PC-3 (cell line): ENCODE results near the gene MLLT10. TPM values are rescaled to one million over a fixed set of nuclear protein-coding genes. Genes with fewer than 3 reads are reported as not detected.

Experiments
- ATAC-seq: fragments of 200-7000 bp; cut with Tn5 transposase; 2 replicates; pipeline ENCODE4 v1.9.1; 2020; ENCODE audit warnings: mild to moderate bottlenecking, moderate library complexity
- BruUV-seq: library from RNA; stranded (reverse); fragments of 400-500 nt; replicated peaks from 2 replicates; lab custom pipeline; 2021; lab: Mats Ljungman, UMichigan
- CTCF ChIA-PET: fragments of 300-600 bp; sonication (Branson Sonifier 250); formaldehyde crosslinking; loops from one replicate; lab custom pipeline; 2022; ENCODE audit warnings: antibody characterized with exemption; lab: Charles Lee
- POLR2A ChIA-PET: fragments of 300-600 bp; sonication (Branson Sonifier 250); formaldehyde crosslinking; loops from one replicate; lab custom pipeline; 2022; ENCODE audit warnings: antibody characterized with exemption; ENCODE audit not compliant: unreplicated experiment; lab: Charles Lee
- DNase-seq: peaks from one replicate; pipeline ENCODE4 v3.0.0-alpha.2; 2015
- H2AFZ ChIP-seq: fragments of 300-600 bp; sonication (generic); 2 replicates; pipeline ENCODE4 v1.6.0; 2016; ENCODE audit warnings: antibody characterized with exemption, low read length
- H3F3A ChIP-seq: fragments of 300-600 bp; sonication (generic); one replicate; pipeline ENCODE4 v1.6.0; 2017; ENCODE audit warnings: antibody characterized with exemption, low read length, control low read depth, mild to moderate bottlenecking; ENCODE audit not compliant: unreplicated experiment
- H3K27ac ChIP-seq: fragments of 300-600 bp; sonication (generic); 2 replicates; pipeline ENCODE4 v1.5.1; 2016; ENCODE audit warnings: mild to moderate bottlenecking, low read length
- H3K27me3 ChIP-seq: fragments of 300-600 bp; sonication (generic); 2 replicates; pipeline ENCODE4 v1.6.1; 2016; ENCODE audit warnings: low read length, mixed read lengths
- H3K36me3 ChIP-seq: fragments of 300-600 bp; sonication (generic); 2 replicates; pipeline ENCODE4 v1.6.1; 2016; ENCODE audit warnings: low read depth, mixed run types, low read length, mixed read lengths
- H3K4me1 ChIP-seq: fragments of 300-600 bp; sonication (generic); 2 replicates; pipeline ENCODE4 v1.5.1; 2016; ENCODE audit warnings: low read length; ENCODE audit not compliant: insufficient read depth
- H3K4me2 ChIP-seq: fragments of 300-600 bp; sonication (generic); 2 replicates; pipeline ENCODE4 v1.6.0; 2016; ENCODE audit warnings: low read length
- H3K4me3 ChIP-seq: fragments of 300-600 bp; sonication (generic); 2 replicates; pipeline ENCODE4 v1.5.1; 2016; ENCODE audit warnings: mild to moderate bottlenecking, low read length, mixed read lengths
- H3K79me2 ChIP-seq: fragments of 300-600 bp; sonication (generic); 2 replicates; pipeline ENCODE4 v1.6.1; 2017; ENCODE audit warnings: low read length, mixed read lengths
- H3K9ac ChIP-seq: fragments of 300-600 bp; sonication (generic); 2 replicates; pipeline ENCODE4 v1.6.0; 2016; ENCODE audit warnings: mild to moderate bottlenecking, low read length
- H3K9me2 ChIP-seq: fragments of 300-600 bp; sonication (generic); replicated peaks from 2 replicates; pipeline ENCODE4 v1.6.1; 2016; ENCODE audit warnings: mixed run types, low read length, mixed read lengths
- H3K9me3 ChIP-seq: fragments of 300-600 bp; sonication (generic); 2 replicates; pipeline ENCODE4 v1.6.1; 2016; ENCODE audit warnings: low read length, mixed read lengths
- H4K20me1 ChIP-seq: fragments of 300-600 bp; sonication (generic); 2 replicates; pipeline ENCODE4 v1.6.1; 2016; ENCODE audit warnings: low read length, mixed read lengths
- CTCF ChIP-seq: fragments of 300-600 bp; sonication (generic); conservative IDR thresholded peaks from 2 replicates; pipeline ENCODE4 v1.5.1; 2017; ENCODE audit warnings: antibody characterized with exemption, low read depth, mild to moderate bottlenecking, low read length
- EZH2 ChIP-seq: fragments of 300-600 bp; sonication (generic); IDR thresholded peaks from one replicate; pipeline ENCODE4 v1.6.1; 2017; ENCODE audit warnings: antibody characterized with exemption, mild to moderate bottlenecking, low read length; ENCODE audit not compliant: unreplicated experiment
- EZH2phosphoT487 ChIP-seq: fragments of 300-600 bp; sonication (generic); IDR thresholded peaks from 2 replicates; pipeline ENCODE4 v1.6.1; 2018; ENCODE audit warnings: mild to moderate bottlenecking, antibody characterized with exemption, low read length, borderline replicate concordance
- intact Hi-C: fragments of 100-400 bp; cut with micrococcal nuclease; formaldehyde crosslinking; loops from 2 replicates; pipeline ENCODE4 v1.9.0; 2023
- total RNA-seq: library from RNA; depleted of rRNA; stranded (reverse); fragments of >200 nt; gene quantifications from 2 replicates; pipeline ENCODE4 v1.2.3, GENCODE V29; 2014

Gene MLLT10
- total RNA-seq, 1 experiment from 2014 or later = 32.5 TPM

GRCh38 chr10:21655687-21656086, 121.7 kb downstream of the MLLT10 start:
- Histone ChIP-seq H3K9me2 (no peaks in the 10 kb centered on the region), H3K27ac (no peak overlapping the region), H3K9me3 (no peaks in the 10 kb centered on the region), H3K27me3 (no peaks in the 10 kb centered on the region), H3F3A (no peaks in the 10 kb centered on the region), H3K9ac (no peak overlapping the region), H3K4me1 (no peaks in the 10 kb centered on the region), H3K4me3 (no peak overlapping the region), H3K36me3 (peaks cover 7% of the 10 kb centered on the region; the same call in 1 of the 2 replicates), H2AFZ (no peak overlapping the region), H3K4me2 (no peak overlapping the region), H3K79me2 (no peaks in the 10 kb centered on the region), H4K20me1 (no peaks in the 10 kb centered on the region)
- ChIA-PET POLR2A (no interaction called here), CTCF (no interaction called here)
- DNase-seq = no peak
- intact Hi-C loops = no loop called here
- no TSS peak for BruUV-seq
- no peak for ATAC-seq
- TF ChIP-seq EZH2 (no peak), CTCF (no peak), EZH2phosphoT487 (no peak)

DNA sequence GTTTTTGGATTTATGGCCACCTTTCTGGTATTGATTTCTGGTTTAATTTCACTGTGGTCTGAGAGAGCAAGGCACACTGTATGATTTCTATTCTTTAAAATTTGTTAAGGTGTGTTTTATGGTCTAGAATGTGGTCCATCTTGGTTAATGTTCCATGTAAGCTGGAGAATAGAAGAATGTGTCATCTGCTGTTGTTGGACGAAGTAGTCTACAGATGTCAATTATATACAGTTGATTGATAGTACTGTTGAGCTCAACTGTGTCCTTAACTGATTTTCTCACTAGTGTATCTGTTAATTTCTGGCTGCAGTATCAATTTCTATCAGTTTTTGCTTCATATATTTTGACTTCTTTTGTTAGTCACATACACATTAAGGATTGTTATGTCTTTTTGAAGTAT, 127.1 kb downstream of the MLLT10 start:
- H3K9ac ChIP-seq = no peak overlapping the region
- peaks cover 21% of the 10 kb centered on the region; the same call in 1 of the 2 replicates for H3K79me2 ChIP-seq
- CTCF ChIA-PET = no interaction called here
- no peak overlapping the region for H3K4me2 ChIP-seq
- no peak for ATAC-seq
- no peak for TF ChIP-seq EZH2
- TF ChIP-seq CTCF = no peak
- no peak for TF ChIP-seq EZH2phosphoT487
- H2AFZ ChIP-seq = no peak overlapping the region
- H3K27ac ChIP-seq = no peak overlapping the region
- no peaks in the 10 kb centered on the region for H3K9me2 ChIP-seq
- BruUV-seq = no TSS peak
- H3K4me3 ChIP-seq = no peak overlapping the region
- H4K20me1 ChIP-seq = no peaks in the 10 kb centered on the region
- no peaks in the 10 kb centered on the region for H3K4me1 ChIP-seq
- DNase-seq = no peak
- H3K36me3 ChIP-seq = no peaks in the 10 kb centered on the region; the same call in 1 of the 2 replicates
- POLR2A ChIA-PET = no interaction called here
- no peaks in the 10 kb centered on the region for H3K27me3 ChIP-seq
- no peaks in the 10 kb centered on the region for H3F3A ChIP-seq
- no peaks in the 10 kb centered on the region for H3K9me3 ChIP-seq
- intact Hi-C loops = no loop called here

DNA sequence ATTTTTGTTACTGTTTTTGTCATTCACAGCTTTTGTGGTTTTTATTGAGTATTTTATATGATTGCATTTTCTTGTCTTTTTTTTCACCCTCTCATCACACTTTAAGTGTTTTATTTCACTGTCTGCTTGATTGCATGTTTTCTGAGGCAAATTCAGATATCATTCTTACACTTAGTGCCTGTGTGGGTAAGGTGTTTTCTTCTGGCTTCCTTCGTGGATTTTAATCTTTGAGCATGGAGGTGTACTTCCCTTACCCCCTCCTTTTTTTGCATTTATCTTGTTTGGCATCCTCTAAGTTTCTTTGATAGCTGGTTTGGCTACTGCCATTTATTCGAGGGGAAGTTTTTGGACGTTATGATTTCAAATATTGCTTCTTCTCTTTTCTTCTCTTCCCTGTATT, 127.9 kb downstream of the MLLT10 start:
- Histone ChIP-seq H3K9me2 (no peaks in the 10 kb centered on the region), H4K20me1 (no peaks in the 10 kb centered on the region), H2AFZ (no peak overlapping the region), H3K4me3 (no peak overlapping the region), H3K9ac (no peak overlapping the region), H3K4me1 (no peaks in the 10 kb centered on the region), H3K9me3 (no peaks in the 10 kb centered on the region), H3K27ac (no peak overlapping the region), H3F3A (no peaks in the 10 kb centered on the region), H3K27me3 (no peaks in the 10 kb centered on the region), H3K36me3 (no peaks in the 10 kb centered on the region; the same call in 1 of the 2 replicates), H3K79me2 (peaks cover 21% of the 10 kb centered on the region; the same call in 1 of the 2 replicates), H3K4me2 (no peak overlapping the region)
- no peak for DNase-seq
- no TSS peak for BruUV-seq
- no peak for ATAC-seq
- POLR2A ChIA-PET = no interaction called here
- intact Hi-C loops = no loop called here
- CTCF ChIA-PET = no interaction called here
- TF ChIP-seq EZH2phosphoT487 (no peak), CTCF (no peak), EZH2 (no peak)
